ENCODE measurements around the gene TMEM245. TPM values are rescaled to one million over a fixed set of nuclear protein-coding genes. Genes with fewer than 3 reads are reported as not detected.

Gene TMEM245
- total and polyA plus RNA-seq, 2 of the 13 experiments (the other 11 are each of a cell fraction or from before 2014, with no cell fraction given) = 53.5 to 55.4 TPM

DNA sequence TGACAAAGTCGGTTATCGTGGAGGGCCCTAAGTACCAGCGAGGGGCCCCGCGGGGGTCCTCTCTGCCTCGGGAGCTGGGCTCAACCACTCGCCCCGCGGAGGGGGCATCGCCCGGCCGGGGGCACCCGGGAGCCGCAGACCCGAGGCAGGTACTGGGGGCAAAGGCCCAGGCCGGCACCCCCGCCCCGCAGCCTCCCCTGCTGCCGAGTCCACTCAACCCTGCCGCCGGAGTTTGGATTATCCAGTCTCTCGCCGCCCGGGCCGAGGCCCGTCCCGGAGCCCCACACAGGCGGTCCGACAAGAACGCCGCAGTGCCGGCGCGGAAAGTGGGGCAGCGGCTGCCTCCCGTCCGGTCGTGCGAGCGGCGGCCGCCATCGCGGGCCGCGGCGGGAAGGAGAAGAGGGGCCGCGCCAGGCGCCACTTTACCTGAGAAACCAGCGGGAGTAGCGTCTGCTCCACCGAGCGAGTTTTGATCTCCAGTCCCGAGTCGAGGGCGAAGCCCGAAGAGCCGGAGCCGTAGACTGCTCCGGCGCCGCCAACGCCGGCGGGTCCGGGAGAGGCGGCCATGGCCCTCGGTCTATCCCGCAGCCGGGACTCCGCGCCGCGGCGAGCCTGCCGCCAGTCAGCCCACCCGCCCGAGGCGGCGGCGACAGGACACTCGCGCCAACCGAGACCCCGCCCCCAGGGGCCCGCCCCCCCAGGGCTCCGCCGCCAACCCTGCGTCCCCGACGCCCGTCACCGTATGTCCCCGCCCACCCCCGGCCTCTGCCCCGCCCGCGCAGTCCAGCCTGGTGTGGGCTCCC, 106.7 kb downstream of the TMEM245 start, which contains the start of gene CTNNAL1 (continued):
- TF ChIP-seq ZMYM3 (CRISPR knock-in tag; IDR thresholded peaks at IDR 0.05) (no peak), ZNF761 (CRISPR knock-in tag; conservative IDR thresholded peaks at IDR 0.05) (no peak), SMARCE1 (IDR thresholded peaks at IDR 0.05; ENCODE audit: borderline replicate concordance) (no peak), KDM2A (CRISPR knock-in tag; IDR thresholded peaks at IDR 0.05; ENCODE audit: borderline replicate concordance, low read depth) (peak; percentile 83), YY1 (IDR thresholded peaks at IDR 0.05; ENCODE audit: insufficient read depth, insufficient replicate concordance, low read depth, low read length) (peak; percentile 81), GATAD2A (CRISPR knock-in tag; IDR thresholded peaks at IDR 0.05) (no peak), RXRA (CRISPR knock-in tag; IDR thresholded peaks at IDR 0.05) (peak; percentile 15; the same call in 1 of the 2 replicates), KAT8 (CRISPR knock-in tag; IDR thresholded peaks at IDR 0.05) (no peak), NFYB (CRISPR knock-in tag; IDR thresholded peaks at IDR 0.05) (no peak; the same call in 1 of the 2 replicates), REL (CRISPR knock-in tag; conservative IDR thresholded peaks at IDR 0.05) (no peak), KLF13 (CRISPR knock-in tag; IDR thresholded peaks at IDR 0.05) (no peak), ASH2L (IDR thresholded peaks at IDR 0.05; ENCODE audit: insufficient read length, low read depth, low read length) (peak; percentile 82), KLF16 (CRISPR knock-in tag; IDR thresholded peaks at IDR 0.05) (peak in 1 of 2 experiments; percentile 56; a peak in 1 of 4 replicates), GATAD1 (CRISPR knock-in tag; IDR thresholded peaks at IDR 0.05) (no peak)
- TF ChIP-seq, protein P1, sequence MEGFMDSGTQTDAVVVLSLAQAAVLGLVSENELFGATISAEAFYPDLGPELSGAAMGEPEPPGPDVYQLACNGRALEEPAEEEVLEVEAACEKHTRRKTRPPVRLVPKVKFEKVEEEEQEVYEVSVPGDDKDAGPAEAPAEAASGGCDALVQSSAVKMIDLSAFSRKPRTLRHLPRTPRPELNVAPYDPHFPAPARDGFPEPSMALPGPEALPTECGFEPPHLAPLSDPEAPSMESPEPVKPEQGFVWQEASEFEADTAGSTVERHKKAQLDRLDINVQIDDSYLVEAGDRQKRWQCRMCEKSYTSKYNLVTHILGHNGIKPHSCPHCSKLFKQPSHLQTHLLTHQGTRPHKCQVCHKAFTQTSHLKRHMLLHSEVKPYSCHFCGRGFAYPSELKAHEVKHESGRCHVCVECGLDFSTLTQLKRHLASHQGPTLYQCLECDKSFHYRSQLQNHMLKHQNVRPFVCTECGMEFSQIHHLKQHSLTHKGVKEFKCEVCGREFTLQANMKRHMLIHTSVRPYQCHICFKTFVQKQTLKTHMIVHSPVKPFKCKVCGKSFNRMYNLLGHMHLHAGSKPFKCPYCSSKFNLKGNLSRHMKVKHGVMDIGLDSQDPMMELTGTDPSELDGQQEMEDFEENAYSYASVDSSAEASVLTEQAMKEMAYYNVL (CRISPR knock-in tag; IDR thresholded peaks at IDR 0.05; ENCODE audit: borderline replicate concordance) = no peak
- TF ChIP-seq, protein P2, sequence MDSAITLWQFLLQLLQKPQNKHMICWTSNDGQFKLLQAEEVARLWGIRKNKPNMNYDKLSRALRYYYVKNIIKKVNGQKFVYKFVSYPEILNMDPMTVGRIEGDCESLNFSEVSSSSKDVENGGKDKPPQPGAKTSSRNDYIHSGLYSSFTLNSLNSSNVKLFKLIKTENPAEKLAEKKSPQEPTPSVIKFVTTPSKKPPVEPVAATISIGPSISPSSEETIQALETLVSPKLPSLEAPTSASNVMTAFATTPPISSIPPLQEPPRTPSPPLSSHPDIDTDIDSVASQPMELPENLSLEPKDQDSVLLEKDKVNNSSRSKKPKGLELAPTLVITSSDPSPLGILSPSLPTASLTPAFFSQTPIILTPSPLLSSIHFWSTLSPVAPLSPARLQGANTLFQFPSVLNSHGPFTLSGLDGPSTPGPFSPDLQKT (CRISPR knock-in tag; IDR thresholded peaks at IDR 0.05; ENCODE audit: borderline replicate concordance) = no peak
- TF ChIP-seq, protein P3, sequence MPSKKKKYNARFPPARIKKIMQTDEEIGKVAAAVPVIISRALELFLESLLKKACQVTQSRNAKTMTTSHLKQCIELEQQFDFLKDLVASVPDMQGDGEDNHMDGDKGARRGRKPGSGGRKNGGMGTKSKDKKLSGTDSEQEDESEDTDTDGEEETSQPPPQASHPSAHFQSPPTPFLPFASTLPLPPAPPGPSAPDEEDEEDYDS (CRISPR knock-in tag; IDR thresholded peaks at IDR 0.05) = no peak
- TF ChIP-seq, protein P4, sequence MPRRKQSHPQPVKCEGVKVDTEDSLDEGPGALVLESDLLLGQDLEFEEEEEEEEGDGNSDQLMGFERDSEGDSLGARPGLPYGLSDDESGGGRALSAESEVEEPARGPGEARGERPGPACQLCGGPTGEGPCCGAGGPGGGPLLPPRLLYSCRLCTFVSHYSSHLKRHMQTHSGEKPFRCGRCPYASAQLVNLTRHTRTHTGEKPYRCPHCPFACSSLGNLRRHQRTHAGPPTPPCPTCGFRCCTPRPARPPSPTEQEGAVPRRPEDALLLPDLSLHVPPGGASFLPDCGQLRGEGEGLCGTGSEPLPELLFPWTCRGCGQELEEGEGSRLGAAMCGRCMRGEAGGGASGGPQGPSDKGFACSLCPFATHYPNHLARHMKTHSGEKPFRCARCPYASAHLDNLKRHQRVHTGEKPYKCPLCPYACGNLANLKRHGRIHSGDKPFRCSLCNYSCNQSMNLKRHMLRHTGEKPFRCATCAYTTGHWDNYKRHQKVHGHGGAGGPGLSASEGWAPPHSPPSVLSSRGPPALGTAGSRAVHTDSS (CRISPR knock-in tag; conservative IDR thresholded peaks at IDR 0.05) = no peak
- TF ChIP-seq, protein P5, sequence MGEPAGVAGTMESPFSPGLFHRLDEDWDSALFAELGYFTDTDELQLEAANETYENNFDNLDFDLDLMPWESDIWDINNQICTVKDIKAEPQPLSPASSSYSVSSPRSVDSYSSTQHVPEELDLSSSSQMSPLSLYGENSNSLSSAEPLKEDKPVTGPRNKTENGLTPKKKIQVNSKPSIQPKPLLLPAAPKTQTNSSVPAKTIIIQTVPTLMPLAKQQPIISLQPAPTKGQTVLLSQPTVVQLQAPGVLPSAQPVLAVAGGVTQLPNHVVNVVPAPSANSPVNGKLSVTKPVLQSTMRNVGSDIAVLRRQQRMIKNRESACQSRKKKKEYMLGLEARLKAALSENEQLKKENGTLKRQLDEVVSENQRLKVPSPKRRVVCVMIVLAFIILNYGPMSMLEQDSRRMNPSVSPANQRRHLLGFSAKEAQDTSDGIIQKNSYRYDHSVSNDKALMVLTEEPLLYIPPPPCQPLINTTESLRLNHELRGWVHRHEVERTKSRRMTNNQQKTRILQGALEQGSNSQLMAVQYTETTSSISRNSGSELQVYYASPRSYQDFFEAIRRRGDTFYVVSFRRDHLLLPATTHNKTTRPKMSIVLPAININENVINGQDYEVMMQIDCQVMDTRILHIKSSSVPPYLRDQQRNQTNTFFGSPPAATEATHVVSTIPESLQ (CRISPR knock-in tag; conservative IDR thresholded peaks at IDR 0.05) = no peak
- TF ChIP-seq, protein P6, sequence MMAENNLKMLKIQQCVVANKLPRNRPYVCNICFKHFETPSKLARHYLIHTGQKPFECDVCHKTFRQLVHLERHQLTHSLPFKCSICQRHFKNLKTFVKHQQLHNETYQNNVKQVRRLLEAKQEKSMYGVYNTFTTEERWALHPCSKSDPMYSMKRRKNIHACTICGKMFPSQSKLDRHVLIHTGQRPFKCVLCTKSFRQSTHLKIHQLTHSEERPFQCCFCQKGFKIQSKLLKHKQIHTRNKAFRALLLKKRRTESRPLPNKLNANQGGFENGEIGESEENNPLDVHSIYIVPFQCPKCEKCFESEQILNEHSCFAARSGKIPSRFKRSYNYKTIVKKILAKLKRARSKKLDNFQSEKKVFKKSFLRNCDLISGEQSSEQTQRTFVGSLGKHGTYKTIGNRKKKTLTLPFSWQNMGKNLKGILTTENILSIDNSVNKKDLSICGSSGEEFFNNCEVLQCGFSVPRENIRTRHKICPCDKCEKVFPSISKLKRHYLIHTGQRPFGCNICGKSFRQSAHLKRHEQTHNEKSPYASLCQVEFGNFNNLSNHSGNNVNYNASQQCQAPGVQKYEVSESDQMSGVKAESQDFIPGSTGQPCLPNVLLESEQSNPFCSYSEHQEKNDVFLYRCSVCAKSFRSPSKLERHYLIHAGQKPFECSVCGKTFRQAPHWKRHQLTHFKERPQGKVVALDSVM (CRISPR knock-in tag; IDR thresholded peaks at IDR 0.05) = no peak

Measured in HepG2 (cell line).